ENCODE results near the gene H19.

Gene H19

GRCh38 chr11:1997755-1998154 is at the start of gene H19:
Gene H19, minus strand, starts transcription at chr11:1997842.
- no peak for DNase-seq

DNA sequence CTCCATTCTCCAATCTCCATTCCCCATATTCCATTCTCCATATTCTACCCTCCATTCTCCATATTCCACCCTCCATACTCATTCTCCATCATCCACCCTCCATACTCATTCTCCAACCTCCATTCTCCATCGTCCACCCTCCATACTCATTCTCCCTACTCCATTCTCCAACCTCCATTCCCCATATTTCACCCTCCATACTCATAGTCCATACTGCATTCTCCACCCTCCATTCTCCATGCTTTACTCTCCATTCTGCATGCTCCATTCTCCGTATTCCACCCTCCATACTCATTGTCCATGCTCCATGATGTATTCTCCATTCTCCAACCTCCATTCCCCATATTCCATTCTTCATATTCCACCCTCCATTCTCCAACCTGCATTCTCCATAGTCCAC is 44.3 kb upstream of the H19 start:
- no peak for DNase-seq

GRCh38 chr11:2041153-2041552 is 43.5 kb upstream of the H19 start:
- DNase-seq, result no peak

DNA sequence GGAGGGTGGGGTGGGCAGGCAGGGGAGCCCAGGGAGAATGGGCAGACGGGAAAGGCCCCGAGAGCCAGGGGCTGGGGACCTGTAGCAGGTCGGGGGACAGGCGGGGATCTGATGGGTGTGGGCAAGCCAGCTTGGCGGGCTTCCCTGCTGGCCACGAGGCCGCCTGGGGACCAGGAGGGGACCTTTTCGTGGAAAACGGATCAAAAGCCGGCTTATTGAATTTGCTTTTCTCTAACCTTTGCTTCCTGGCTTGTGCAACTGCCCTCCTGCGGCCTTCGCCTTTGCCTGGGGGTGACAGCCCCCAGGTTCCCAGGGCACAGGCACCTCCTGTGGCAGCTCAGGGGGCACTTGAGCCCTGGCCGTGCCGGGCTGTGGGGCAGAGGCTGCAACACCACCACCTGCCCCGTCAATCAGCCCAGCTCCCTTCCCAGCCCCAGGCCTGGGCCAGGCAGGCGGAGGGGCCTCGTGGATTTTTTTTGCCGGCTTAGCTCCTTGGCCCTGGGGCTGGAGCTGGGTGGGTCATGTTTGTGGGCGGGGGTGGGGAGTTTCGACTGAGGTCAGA is 41.6 kb upstream of the H19 start:
- no peak for DNase-seq

DNA sequence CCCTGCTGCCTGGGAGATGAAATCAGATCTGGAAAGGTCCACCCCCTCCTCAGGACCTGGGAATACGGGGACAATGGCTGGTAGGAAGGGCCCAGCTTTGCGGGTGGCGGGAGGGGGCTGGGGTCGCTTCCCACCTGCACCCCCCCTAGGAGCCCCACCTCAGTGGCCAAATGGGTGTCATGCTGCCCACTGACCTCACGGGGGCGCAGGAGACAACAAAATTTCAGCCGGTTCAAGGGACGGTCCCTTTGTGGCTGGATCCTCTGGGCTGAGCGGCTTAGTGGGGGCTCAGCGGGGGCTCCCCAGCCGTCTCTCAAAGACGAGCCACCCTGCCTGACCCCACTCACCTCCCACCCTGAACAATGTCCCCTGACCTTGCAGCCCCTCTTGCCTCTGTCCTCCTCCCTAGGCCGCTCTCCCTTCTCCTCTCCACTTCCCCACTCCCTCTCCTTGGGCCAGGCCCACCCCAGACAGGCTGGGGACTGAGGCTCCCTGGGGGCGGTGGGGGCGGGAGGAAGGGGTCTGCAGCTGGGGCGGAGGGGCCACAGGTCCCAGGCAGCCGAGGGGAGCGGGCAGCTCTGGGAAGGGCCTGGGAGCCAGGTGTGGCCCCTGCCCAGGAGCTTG is 39.3 kb upstream of the H19 start:
- no peak for DNase-seq

GRCh38 chr11:2035382-2035781 is 37.7 kb upstream of the H19 start:
- DNase-seq, result no peak

- no peak for DNase-seq
These were observed 33.4 kb upstream of the H19 start for GRCh38 chr11:2031058-2031457.

GRCh38 chr11:2027708-2028107 is 30.1 kb upstream of the H19 start:
- no peak for DNase-seq

DNA sequence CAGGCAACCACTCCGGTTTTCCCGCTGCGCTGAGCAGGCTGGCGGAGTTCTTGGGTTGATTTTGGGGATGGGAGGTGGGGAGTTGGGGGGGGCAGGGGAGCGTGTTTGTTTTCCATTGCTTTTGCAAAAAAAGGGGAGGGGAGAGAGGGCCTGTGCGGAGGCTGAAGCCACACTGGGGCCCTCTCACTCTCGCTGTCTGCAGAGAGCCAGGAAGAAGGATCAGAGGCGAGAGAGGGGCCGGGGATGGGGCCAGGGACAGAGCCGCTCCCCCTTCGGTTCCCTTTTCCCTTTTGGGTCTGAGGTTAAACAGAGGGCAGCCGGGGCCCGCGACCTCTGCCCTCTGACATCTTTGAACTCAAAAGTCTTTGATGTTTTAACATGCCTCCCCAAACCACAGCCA is 17.4 kb upstream of the H19 start:
- no peak for DNase-seq

DNA sequence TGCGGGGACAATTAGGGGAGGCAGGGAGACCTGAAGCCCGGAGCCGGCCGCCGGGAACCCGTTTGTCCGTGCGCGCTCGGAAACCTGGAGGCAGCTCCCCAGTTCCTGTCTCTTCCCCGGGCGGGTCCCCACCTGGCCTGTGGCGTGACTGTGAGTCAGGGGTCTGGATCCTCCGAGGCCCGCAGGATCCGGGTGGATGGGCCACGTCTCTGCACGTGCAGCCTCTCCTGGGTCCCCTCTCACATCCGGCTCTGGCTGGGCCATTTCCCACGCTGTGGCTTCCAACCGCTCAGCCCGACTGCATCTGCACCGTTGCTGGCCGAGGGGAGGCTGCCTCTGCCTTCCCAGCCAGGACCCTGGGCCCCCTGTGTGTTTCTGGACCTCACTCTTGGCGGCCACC is 14.8 kb upstream of the H19 start:
- DNase-seq, result no peak

- DNase-seq, result no peak
These were observed 6.8 kb upstream of the H19 start for GRCh38 chr11:2004466-2004865.

DNA sequence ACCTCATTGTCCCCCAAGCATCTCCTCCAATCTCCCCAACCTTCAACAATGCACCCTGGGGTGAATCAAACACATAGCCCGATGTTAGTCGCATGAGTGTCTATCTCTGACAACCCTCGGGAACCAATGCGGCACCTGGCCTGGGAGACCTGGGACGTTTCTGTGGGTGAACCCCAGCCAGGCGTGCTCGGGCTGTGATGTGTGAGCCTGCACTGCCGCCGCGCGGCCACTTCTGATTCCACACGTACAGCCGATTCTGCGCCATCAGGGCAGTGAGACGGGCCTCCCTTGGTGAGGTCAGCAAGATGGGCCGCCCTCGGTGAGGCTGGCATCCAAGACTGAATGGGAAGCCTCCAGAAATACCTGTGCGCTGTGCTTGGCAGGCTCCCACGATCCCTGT is 5.2 kb upstream of the H19 start:
- no peak for DNase-seq

GRCh38 chr11:2002042-2002776 is 4.6 kb upstream of the H19 start:
- DNase-seq, result no peak

DNA sequence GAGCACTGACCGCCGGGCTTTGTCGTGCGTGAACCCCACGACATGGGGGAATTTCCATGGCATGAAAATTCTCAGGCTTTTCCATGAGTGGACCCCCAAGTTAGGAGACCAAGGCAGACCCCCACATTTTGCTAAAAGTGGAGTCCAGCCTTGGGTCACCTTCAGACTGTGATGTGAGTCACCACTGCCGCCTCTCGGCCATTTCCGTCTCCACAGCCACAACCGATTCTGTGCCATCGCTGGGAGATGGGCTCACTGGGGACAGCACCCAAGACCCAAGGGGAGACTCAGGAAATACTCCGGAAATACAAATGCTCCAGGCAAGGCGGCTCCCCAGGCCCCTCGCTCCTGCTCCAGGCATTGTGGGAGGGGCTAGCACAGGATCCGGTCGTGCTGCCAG is 1.2 kb upstream of the H19 start:
- no peak for DNase-seq

- no peak for DNase-seq
These were observed 648 bp upstream of the H19 start for GRCh38 chr11:1998290-1998689.

- DNase-seq, result no peak
These were observed 3.5 kb downstream of the H19 start for GRCh38 chr11:1994121-1994520.

- no peak for DNase-seq
These were observed 5.5 kb downstream of the H19 start for GRCh38 chr11:1992111-1992510.

DNA sequence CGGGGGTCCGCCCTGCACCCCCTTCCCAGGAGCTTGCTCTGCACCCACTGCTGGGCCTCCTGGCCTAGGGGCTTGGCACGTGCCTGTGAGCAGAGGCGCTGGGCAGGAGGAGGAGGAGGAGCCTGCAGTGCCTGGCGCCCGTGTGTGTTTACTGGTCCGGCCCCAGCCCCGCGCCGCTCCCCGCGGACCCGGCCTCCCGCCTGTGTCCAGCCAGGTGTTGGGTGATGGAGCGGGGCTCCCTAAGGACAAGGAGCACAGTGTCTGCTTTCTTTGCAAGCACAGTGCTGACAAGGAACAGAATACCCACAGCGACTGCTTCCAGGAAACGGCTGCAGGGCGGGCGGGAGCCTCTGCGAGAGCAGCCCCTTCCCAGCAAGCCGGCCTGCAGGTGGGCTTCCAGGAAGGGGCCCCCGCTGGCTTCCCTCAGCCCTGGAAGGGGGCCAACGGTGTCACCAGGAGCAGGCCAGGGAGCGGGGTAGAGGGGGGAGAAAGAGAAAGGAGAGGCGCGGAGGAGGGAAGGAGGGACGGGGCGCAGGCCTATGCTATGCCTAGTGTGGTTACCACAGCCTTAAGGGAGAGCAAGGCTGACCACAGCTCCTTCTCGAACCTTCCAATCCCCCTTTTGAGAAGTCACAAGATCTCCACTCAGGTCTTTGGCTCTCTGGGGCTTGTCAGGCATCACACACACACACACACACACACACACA is 6.6 kb downstream of the H19 start:
- no peak for DNase-seq

DNA sequence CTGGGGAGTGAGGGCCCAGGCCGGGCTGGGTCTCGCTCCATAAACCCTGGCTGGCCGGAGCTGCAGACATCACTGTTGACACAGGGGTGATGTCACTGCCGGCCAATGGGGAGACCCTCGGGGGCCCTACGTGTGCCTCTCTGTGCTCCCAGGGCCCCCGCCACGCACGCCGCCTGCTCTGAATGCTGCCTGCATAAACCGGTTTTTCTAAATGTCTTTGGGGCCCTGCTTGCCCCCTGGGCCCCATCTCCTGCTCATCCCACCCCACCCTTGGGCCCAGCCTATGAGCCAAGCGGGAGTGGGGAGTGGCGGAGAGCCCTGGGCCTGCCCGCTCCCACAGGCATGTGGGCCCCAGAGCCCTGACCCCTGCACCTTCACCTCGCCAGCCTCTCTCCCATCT is 7.7 kb downstream of the H19 start:
- DNase-seq, result no peak

DNA sequence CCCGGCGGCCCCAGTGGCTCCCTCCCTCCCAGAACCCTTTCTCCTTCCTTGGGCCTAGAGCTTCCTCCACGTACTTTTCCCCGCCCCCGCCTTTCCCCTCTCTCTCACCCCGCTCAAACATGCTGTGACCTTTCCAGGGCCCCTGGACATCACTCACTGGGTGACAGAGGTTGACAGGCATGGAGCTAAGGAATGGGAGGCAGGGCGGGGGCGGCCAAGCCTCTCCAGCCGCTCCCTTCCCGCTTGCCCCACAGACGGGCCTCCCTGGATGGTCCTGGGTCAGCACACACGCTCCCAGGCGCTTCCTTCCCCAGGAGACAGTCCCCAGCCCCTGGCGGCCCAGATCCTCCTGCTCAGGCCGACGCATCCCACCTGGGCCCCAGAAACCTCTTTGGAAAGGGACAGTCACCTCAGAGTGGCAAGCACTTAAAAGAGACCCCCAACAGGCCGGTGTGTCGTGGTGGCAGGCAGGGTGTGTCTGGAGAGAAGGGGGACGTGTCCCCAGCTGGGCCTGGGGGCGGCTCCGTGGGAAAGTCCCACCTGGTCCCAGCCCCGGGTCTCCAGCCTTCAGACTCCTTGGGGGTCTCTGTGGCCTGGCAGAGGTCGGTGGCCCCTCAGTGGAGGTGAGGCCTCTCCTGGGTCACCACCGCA is 8.8 kb downstream of the H19 start:
- no peak for DNase-seq

- no peak for DNase-seq
These were observed 9.5 kb downstream of the H19 start for GRCh38 chr11:1988174-1988573.

GRCh38 chr11:1987024-1987423 is 10.6 kb downstream of the H19 start:
- no peak for DNase-seq

DNA sequence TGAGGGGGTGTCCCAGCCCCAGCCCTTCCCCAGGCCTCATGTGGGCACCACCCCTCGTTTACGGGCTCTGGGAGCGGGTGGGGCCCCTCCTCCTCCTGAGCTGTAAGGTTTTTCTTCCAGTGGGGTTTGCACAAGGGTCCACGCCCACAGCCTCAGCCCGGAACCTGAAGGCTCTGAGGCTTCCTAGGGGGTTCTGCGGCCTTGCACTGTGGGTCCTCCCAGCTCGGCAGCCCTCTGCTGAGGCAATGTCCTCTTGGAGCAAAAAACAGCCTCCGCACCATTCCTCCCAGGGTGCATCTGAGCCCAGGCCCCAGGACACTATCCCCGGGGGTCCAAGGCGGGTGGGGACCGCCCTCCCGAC is 14.1 kb downstream of the H19 start:
- no peak for DNase-seq

Measured in NCI-H1694 (cell line).